Liver (tissue), 9 donors: ENCODE results near the gene ZFAND3. TPM values are rescaled to one million over a fixed set of nuclear protein-coding genes. Genes with fewer than 3 reads are reported as not detected.

ENCODE experiments used
- DNase-seq: peaks from one replicate; pipeline ENCODE4 v3.0.0-alpha.2; 2017; ENCODE audit warnings: low spot score
- H3K27ac ChIP-seq, 2 donors: one replicate each; pipeline ENCODE4 v1.7.0; 2013; ENCODE audit warnings: inconsistent platforms in 2 of 2, low read length in 2 of 2, control low read depth in 1 of 2, low read depth in 1 of 2, mild to moderate bottlenecking in 1 of 2
- H3K27me3 ChIP-seq, 4 donors: one replicate each; pipeline versions ENCODE4 v1.6.1 to v1.7.0; 2013; ENCODE audit warnings: low read length in 3 of 4, inconsistent platforms in 1 of 4, mild to moderate bottlenecking in 1 of 4, moderate library complexity in 1 of 4; ENCODE audit not compliant: control insufficient read depth in 4 of 4, insufficient read depth in 4 of 4
- H3K36me3 ChIP-seq, 4 donors: one replicate each; pipeline versions ENCODE4 v1.6.1 to v1.7.0; 2013; ENCODE audit warnings: low read length in 3 of 4, mild to moderate bottlenecking in 3 of 4, low read depth in 1 of 4, moderate library complexity in 1 of 4; ENCODE audit not compliant: control insufficient read depth in 4 of 4, insufficient read depth in 3 of 4
- H3K4me1 ChIP-seq, 4 donors: one replicate each; pipeline versions ENCODE4 v1.6.1 to v1.7.0; 2013; ENCODE audit warnings: low read length in 3 of 4, mild to moderate bottlenecking in 3 of 4, moderate library complexity in 1 of 4; ENCODE audit not compliant: control insufficient read depth in 4 of 4, insufficient read depth in 4 of 4
- H3K4me3 ChIP-seq, 3 donors: one replicate each; pipeline versions ENCODE4 v1.6.1 to v1.7.0; 2013; ENCODE audit warnings: low read length in 3 of 3, control low read depth in 1 of 3, low read depth in 1 of 3, mild to moderate bottlenecking in 1 of 3
- H3K9ac ChIP-seq, 2 donors: one replicate each; pipeline ENCODE4 v1.7.0; 2013; ENCODE audit warnings: low read length in 2 of 2, mild to moderate bottlenecking in 2 of 2, moderate library complexity in 2 of 2, control low read depth in 1 of 2, low read depth in 1 of 2
- H3K9me3 ChIP-seq, 4 donors: one replicate each; pipeline versions ENCODE4 v1.6.1 to v1.7.0; 2013; ENCODE audit warnings: low read length in 3 of 4; ENCODE audit not compliant: control insufficient read depth in 4 of 4
- EGR1 ChIP-seq, 2 donors: IDR thresholded peaks; 2 replicates each; pipeline ENCODE4 v1.6.1; 2016 to 2018; ENCODE audit warnings: antibody characterized with exemption in 2 of 2, low read depth in 2 of 2
- GABPA ChIP-seq, 2 donors: IDR thresholded peaks in 1 of 2; conservative IDR thresholded peaks in 1 of 2; 2 replicates each; pipeline ENCODE4 v1.6.1; 2016; ENCODE audit warnings: antibody characterized with exemption in 2 of 2, mild to moderate bottlenecking in 1 of 2, moderate library complexity in 1 of 2
- HNF4G ChIP-seq: IDR thresholded peaks from 2 replicates; pipeline ENCODE4 v1.6.1; 2016; ENCODE audit warnings: antibody characterized with exemption
- JUND ChIP-seq, 2 donors: IDR thresholded peaks; 2 replicates each; pipeline ENCODE4 v1.6.1; 2016; ENCODE audit warnings: antibody characterized with exemption in 2 of 2
- MAX ChIP-seq: IDR thresholded peaks from 2 replicates; pipeline ENCODE4 v1.6.1; 2016; ENCODE audit warnings: antibody characterized with exemption
- NR2F2 ChIP-seq: IDR thresholded peaks from 2 replicates; pipeline ENCODE4 v1.6.1; 2016; ENCODE audit warnings: antibody characterized with exemption
- RAD21 ChIP-seq, 2 donors: IDR thresholded peaks; 2 replicates each; pipeline ENCODE4 v1.6.1; 2016; ENCODE audit warnings: antibody characterized with exemption in 2 of 2, mild to moderate bottlenecking in 2 of 2
- SP1 ChIP-seq: IDR thresholded peaks from 2 replicates; pipeline ENCODE4 v1.6.1; 2018; ENCODE audit warnings: antibody characterized with exemption, mild to moderate bottlenecking
- TAF1 ChIP-seq: conservative IDR thresholded peaks from 2 replicates; pipeline ENCODE4 v1.6.1; 2016; ENCODE audit warnings: antibody characterized with exemption, mild to moderate bottlenecking
- YY1 ChIP-seq: IDR thresholded peaks from 2 replicates; pipeline ENCODE4 v1.6.1; 2016; ENCODE audit warnings: antibody characterized with exemption, mild to moderate bottlenecking
- ZBTB33 ChIP-seq: IDR thresholded peaks from 2 replicates; pipeline ENCODE4 v1.6.1; 2016; ENCODE audit warnings: antibody characterized with exemption
- WGBS: extraction: QIAGEN DNeasy Blood & Tissue Kit; methylation state at CpG from one replicate; pipeline ENCODE4 v1.1.7; 2013; 5-methylcytosine and 5-hydroxymethylcytosine counted together
- polyA plus RNA-seq, 2 donors: library from polyadenylated mRNA; stranded (reverse) in 1 of 2; unstranded in 1 of 2; fragments of 200-250 nt in 1 of 2; fragments of >200 nt in 1 of 2; fragmentation: Nextera tagmentation in 1 of 2; extraction: Ambion mirVana in 1 of 2; gene quantifications; one replicate each; pipeline versions ENCODE4 v1.2.1 to v1.2.3, GENCODE V29; 2013 to 2015
- total RNA-seq, 2 donors: library from RNA; depleted of rRNA; stranded (reverse); fragments of >200 nt; gene quantifications; one replicate each; pipeline ENCODE4 v1.2.3, GENCODE V29; 2014
- TF ChIP-seq, protein P1 (sequence below): IDR thresholded peaks from 2 replicates; pipeline ENCODE4 v1.6.1; 2016; ENCODE audit warnings: antibody characterized with exemption, mild to moderate bottlenecking
- donor health status: healthy.
- donor health status: healthy.
- donor health status: healthy.
- donor health status: healthy.
- donor health status: healthy.

Gene ZFAND3
- total and polyA plus RNA-seq, 4 donors: 7.7 to 37.5 (median 23.1) TPM

DNA sequence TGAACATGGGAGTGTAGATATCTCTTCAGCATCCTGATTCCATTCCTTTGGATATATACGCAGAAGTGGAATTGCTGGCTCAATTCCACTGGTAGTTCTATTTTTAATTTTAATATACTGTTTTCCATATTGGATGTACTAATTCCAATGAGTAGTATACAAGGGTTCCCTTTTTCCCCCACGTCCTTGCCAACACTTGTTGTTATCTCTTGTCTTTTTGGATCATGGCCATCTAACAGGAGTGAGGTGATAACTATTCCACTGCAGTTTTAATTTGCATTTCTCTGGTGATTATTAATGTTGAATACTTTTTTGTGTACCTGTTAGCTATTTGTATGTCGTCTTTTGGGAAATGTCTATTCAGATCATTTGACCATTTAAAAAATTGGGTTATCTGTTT, 91.5 kb downstream of the ZFAND3 start:
- WGBS: 93% methylated on average over 3 of the region's 3 CpGs

GRCh38 chr6:37913210-37913609, 93.7 kb downstream of the ZFAND3 start:
- WGBS: 96% methylated on average over 1 of the region's 1 CpG
- DNase-seq: no peak
- H3K9me3 ChIP-seq: no peaks in the 10 kb centered on the region
- no peak overlapping the region for H3K9ac ChIP-seq
- peaks cover 0 to 5% (median 2%) of the 10 kb centered on the region in 4 donors for H3K4me1 ChIP-seq
- no peaks in the 10 kb centered on the region for H3K27me3 ChIP-seq
- TF ChIP-seq JUND (IDR thresholded peaks at IDR 0.05): no peak
- no peak for TF ChIP-seq SP1
- TF ChIP-seq TAF1: no peak
- TF ChIP-seq, protein P1, sequence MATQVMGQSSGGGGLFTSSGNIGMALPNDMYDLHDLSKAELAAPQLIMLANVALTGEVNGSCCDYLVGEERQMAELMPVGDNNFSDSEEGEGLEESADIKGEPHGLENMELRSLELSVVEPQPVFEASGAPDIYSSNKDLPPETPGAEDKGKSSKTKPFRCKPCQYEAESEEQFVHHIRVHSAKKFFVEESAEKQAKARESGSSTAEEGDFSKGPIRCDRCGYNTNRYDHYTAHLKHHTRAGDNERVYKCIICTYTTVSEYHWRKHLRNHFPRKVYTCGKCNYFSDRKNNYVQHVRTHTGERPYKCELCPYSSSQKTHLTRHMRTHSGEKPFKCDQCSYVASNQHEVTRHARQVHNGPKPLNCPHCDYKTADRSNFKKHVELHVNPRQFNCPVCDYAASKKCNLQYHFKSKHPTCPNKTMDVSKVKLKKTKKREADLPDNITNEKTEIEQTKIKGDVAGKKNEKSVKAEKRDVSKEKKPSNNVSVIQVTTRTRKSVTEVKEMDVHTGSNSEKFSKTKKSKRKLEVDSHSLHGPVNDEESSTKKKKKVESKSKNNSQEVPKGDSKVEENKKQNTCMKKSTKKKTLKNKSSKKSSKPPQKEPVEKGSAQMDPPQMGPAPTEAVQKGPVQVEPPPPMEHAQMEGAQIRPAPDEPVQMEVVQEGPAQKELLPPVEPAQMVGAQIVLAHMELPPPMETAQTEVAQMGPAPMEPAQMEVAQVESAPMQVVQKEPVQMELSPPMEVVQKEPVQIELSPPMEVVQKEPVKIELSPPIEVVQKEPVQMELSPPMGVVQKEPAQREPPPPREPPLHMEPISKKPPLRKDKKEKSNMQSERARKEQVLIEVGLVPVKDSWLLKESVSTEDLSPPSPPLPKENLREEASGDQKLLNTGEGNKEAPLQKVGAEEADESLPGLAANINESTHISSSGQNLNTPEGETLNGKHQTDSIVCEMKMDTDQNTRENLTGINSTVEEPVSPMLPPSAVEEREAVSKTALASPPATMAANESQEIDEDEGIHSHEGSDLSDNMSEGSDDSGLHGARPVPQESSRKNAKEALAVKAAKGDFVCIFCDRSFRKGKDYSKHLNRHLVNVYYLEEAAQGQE: no peak
- TF ChIP-seq ZBTB33: no peak
- TF ChIP-seq MAX: no peak
- TF ChIP-seq HNF4G: no peak
- no peak for TF ChIP-seq NR2F2
- no peak for TF ChIP-seq RAD21 (IDR thresholded peaks at IDR 0.05)
- no peak overlapping the region for H3K4me3 ChIP-seq
- no peak overlapping the region for H3K27ac ChIP-seq
- no peaks in the 10 kb centered on the region for H3K36me3 ChIP-seq

More for the DNA sequence above, 91.5 kb downstream of the ZFAND3 start:
- H3K27me3 ChIP-seq: no peaks in the 10 kb centered on the region
- no peaks in the 10 kb centered on the region for H3K36me3 ChIP-seq
- H3K9me3 ChIP-seq: no peaks in the 10 kb centered on the region
- DNase-seq: no peak
- no peak overlapping the region for H3K4me3 ChIP-seq
- H3K27ac ChIP-seq: no peak overlapping the region
- no peak overlapping the region for H3K9ac ChIP-seq
- H3K4me1 ChIP-seq: peaks cover 0 to 5% (median under 1%) of the 10 kb centered on the region in 4 donors
- TF ChIP-seq YY1 (no peak), GABPA (IDR thresholded peaks at IDR 0.05 in 1 of 2, conservative IDR thresholded peaks at IDR 0.05 in 1 of 2) (no peak), EGR1 (IDR thresholded peaks at IDR 0.05; ENCODE audit: low read depth in 2 of 2) (no peak)

GRCh38 chr6:37915463-37915862, 95.9 kb downstream of the ZFAND3 start:
- Histone ChIP-seq H3K9ac (no peak overlapping the region), H3K9me3 (no peaks in the 10 kb centered on the region), H3K27me3 (no peaks in the 10 kb centered on the region), H3K36me3 (no peaks in the 10 kb centered on the region), H3K27ac (no peak overlapping the region), H3K4me1 (peaks cover 0 to 6% (median 1%) of the 10 kb centered on the region in 4 donors), H3K4me3 (no peak overlapping the region)
- no peak for TF ChIP-seq EGR1 (IDR thresholded peaks at IDR 0.05; ENCODE audit: low read depth in 2 of 2)
- no peak for DNase-seq
- WGBS: 92% methylated on average over 3 of the region's 3 CpGs
